IMR-90 (cell line): Measurements from ENCODE around the gene L1CAM. TPM values are rescaled to one million over a fixed set of nuclear protein-coding genes. Genes with fewer than 3 reads are reported as not detected.
A peak's percentile ranks its signal among the peaks of the same experiment; 100 is the strongest.

Experiments
- ATAC-seq: fragments of 200-7000 bp; cut with Tn5 transposase; 2 replicates; pipeline ENCODE4 v1.9.1; 2020; ENCODE audit warnings: low read depth, mild to moderate bottlenecking, moderate library complexity
- BruUV-seq: library from RNA; stranded (reverse); fragments of 400-500 nt; replicated peaks from 2 replicates; lab custom pipeline; 2021; lab: Mats Ljungman, UMichigan
- CTCF ChIA-PET: fragments of 300-600 bp; formaldehyde crosslinking; extraction: SDS; loops from one replicate; lab custom pipeline; 2021; ENCODE audit warnings: antibody characterized with exemption; lab: Yijun Ruan, JAX
- POLR2A ChIA-PET: fragments of 300-600 bp; sonication (Branson Sonifier 250); formaldehyde crosslinking; loops from one replicate; lab custom pipeline; 2022; ENCODE audit warnings: antibody characterized with exemption; ENCODE audit not compliant: unreplicated experiment; lab: Charles Lee
- DNase-seq: peaks from one replicate; pipeline ENCODE4 v3.0.0; 2013
- H2AFZ ChIP-seq: replicated peaks from 2 replicates; pipeline ENCODE3; 2013; ENCODE audit warnings: low read length, mild to moderate bottlenecking; ENCODE audit not compliant: poor library complexity
- H2AK5ac ChIP-seq: 2 replicates; pipeline ENCODE4 v1.6.1; 2013; ENCODE audit warnings: low read depth, low read length, inconsistent platforms
- H2AK9ac ChIP-seq: replicated peaks from 2 replicates; pipeline ENCODE3; 2013; ENCODE audit warnings: mild to moderate bottlenecking, low read depth, low read length, moderate library complexity; ENCODE audit not compliant: poor library complexity
- H2BK120ac ChIP-seq: 2 replicates; pipeline ENCODE4 v1.6.1; 2013; ENCODE audit warnings: low read depth, low read length, inconsistent platforms
- H2BK15ac ChIP-seq: 3 replicates; pipeline ENCODE4 v1.6.1; 2013; ENCODE audit warnings: low read depth, low read length, inconsistent platforms
- H2BK20ac ChIP-seq: 2 replicates; pipeline ENCODE4 v1.6.1; 2013; ENCODE audit warnings: low read depth, mild to moderate bottlenecking, inconsistent platforms, low read length, moderate library complexity
- H2BK5ac ChIP-seq: 2 replicates; pipeline ENCODE4 v1.6.1; 2013; ENCODE audit warnings: mild to moderate bottlenecking, low read depth, low read length, inconsistent platforms; ENCODE audit not compliant: poor library complexity, severe bottlenecking
- H3K14ac ChIP-seq: replicated peaks from 2 replicates; pipeline ENCODE4 v1.6.1; 2013; ENCODE audit warnings: low read depth, low read length, inconsistent platforms
- H3K18ac ChIP-seq: 2 replicates; pipeline ENCODE4 v1.6.1; 2013; ENCODE audit warnings: low read depth, low read length, control low read depth
- H3K23ac ChIP-seq: 2 replicates; pipeline ENCODE4 v1.6.1; 2013; ENCODE audit warnings: low read depth, low read length, inconsistent platforms
- H3K27ac ChIP-seq: 2 replicates; pipeline ENCODE4 v1.5.1; 2013; ENCODE audit warnings: mild to moderate bottlenecking, control low read depth, low read length; ENCODE audit not compliant: insufficient read depth
- H3K27me3 ChIP-seq: 2 replicates; pipeline ENCODE4 v1.6.1; 2013; ENCODE audit warnings: low read length; ENCODE audit not compliant: control insufficient read depth, insufficient read depth
- H3K36me3 ChIP-seq: 2 replicates; pipeline ENCODE4 v1.6.1; 2013; ENCODE audit warnings: low read length, mixed read lengths; ENCODE audit not compliant: control insufficient read depth, insufficient read depth
- H3K4ac ChIP-seq: 2 replicates; pipeline ENCODE4 v1.6.1; 2013; ENCODE audit warnings: low read depth, low read length, inconsistent platforms
- H3K4me1 ChIP-seq: 2 replicates; pipeline ENCODE4 v1.6.1; 2013; ENCODE audit warnings: low read length, mixed read lengths; ENCODE audit not compliant: control insufficient read depth, insufficient read depth
- H3K4me2 ChIP-seq: 2 replicates; pipeline ENCODE4 v1.6.1; 2013; ENCODE audit warnings: low read depth, mild to moderate bottlenecking, control low read depth, low read length, moderate library complexity
- H3K4me3 ChIP-seq: 2 replicates; pipeline ENCODE4 v1.5.1; 2013; ENCODE audit warnings: low read depth, mild to moderate bottlenecking, control low read depth, low read length, moderate library complexity; ENCODE audit not compliant: insufficient read depth
- H3K56ac ChIP-seq: 2 replicates; pipeline ENCODE4 v1.6.1; 2013; ENCODE audit warnings: low read length, inconsistent platforms; ENCODE audit not compliant: insufficient read depth; ENCODE audit errors: extremely low read depth
- H3K79me1 ChIP-seq, 2 experiments: 2 replicates each; pipeline ENCODE4 v1.6.1; 2013; ENCODE audit warnings: low read length in 2 of 2, inconsistent platforms in 1 of 2, low read depth in 1 of 2
- H3K9ac ChIP-seq: 2 replicates; pipeline ENCODE4 v1.6.1; 2013; ENCODE audit warnings: low read depth, low read length, control low read depth
- H3K9me1 ChIP-seq: 2 replicates; pipeline ENCODE4 v1.6.1; 2013; ENCODE audit warnings: low read length, inconsistent platforms; ENCODE audit not compliant: insufficient read depth
- H3K9me3 ChIP-seq: 2 replicates; pipeline ENCODE4 v1.6.1; 2013; ENCODE audit warnings: low read length; ENCODE audit not compliant: control insufficient read depth, insufficient read depth
- H4K20me1 ChIP-seq: 2 replicates; pipeline ENCODE4 v1.6.1; 2013; ENCODE audit warnings: low read length, inconsistent platforms; ENCODE audit not compliant: insufficient read depth
- H4K5ac ChIP-seq: 2 replicates; pipeline ENCODE4 v1.6.1; 2013; ENCODE audit warnings: mild to moderate bottlenecking, low read depth, low read length, control low read depth
- H4K8ac ChIP-seq, 2 experiments: 2 replicates each; pipeline ENCODE4 v1.6.1; 2013; ENCODE audit warnings: low read depth in 2 of 2, low read length in 2 of 2, control low read depth in 1 of 2, inconsistent platforms in 1 of 2
- H4K91ac ChIP-seq: 2 replicates; pipeline ENCODE4 v1.6.1; 2013; ENCODE audit warnings: low read depth, low read length, inconsistent platforms; ENCODE audit not compliant: insufficient read depth
- BHLHE40 ChIP-seq: fragments of 150-350 bp; IDR thresholded peaks from 2 replicates; pipeline ENCODE4 v1.6.1; 2016; ENCODE audit warnings: mild to moderate bottlenecking, low read depth, low read length
- CEBPB ChIP-seq: IDR thresholded peaks from 2 replicates; pipeline ENCODE4 v1.6.1; 2012; ENCODE audit warnings: low read depth, low read length, improper control_type of control experiment
- CHD1 ChIP-seq: IDR thresholded peaks from 2 replicates; pipeline ENCODE4 v1.6.1; 2012; ENCODE audit warnings: low read depth, low read length, improper control_type of control experiment
- MXI1 ChIP-seq: IDR thresholded peaks from 2 replicates; pipeline ENCODE4 v1.6.1; 2012; ENCODE audit warnings: low read depth, mild to moderate bottlenecking, low read length, moderate library complexity, borderline replicate concordance
- RAD21 ChIP-seq: IDR thresholded peaks from 2 replicates; pipeline ENCODE4 v1.6.1; 2012; ENCODE audit warnings: low read length, improper control_type of control experiment
- RFX5 ChIP-seq: IDR thresholded peaks from 2 replicates; pipeline ENCODE4 v1.8.0; 2012; ENCODE audit warnings: low read depth, mild to moderate bottlenecking, low read length, moderate library complexity
- WGBS, 2 experiments: methylation state at CpG; one replicate each; pipeline versions ENCODE4 v1.1.5 to v1.1.7; 2013; ENCODE audit warnings: missing lambda C conversion rate in 2 of 2; ENCODE audit not compliant: insufficient read length in 1 of 2; ENCODE audit errors: extremely low coverage in 2 of 2; 5-methylcytosine and 5-hydroxymethylcytosine counted together
- dilution Hi-C: fragments of 300-500 bp; cut with HindIII; formaldehyde crosslinking; loops from one replicate; pipeline ENCODE4 v1.14.3; 2018; ENCODE audit warnings: low sequenced_read_pairs; ENCODE audit not compliant: unreplicated experiment
- in situ Hi-C: fragments of 300-500 bp; cut with MboI; formaldehyde crosslinking; loops from 3 replicates; pipeline ENCODE4 v1.14.3; 2019; ENCODE audit warnings: low sequenced_read_pairs, inconsistent platforms, mixed read lengths
- intact Hi-C: fragments of 100-400 bp; cut with micrococcal nuclease; formaldehyde crosslinking; loops from 2 replicates; pipeline ENCODE4 v1.10.0; 2022
- polyA plus RNA-seq, 3 experiments: library from polyadenylated mRNA; depleted of rRNA; stranded (reverse); fragments of >200 nt; gene quantifications; 2 replicates each; pipeline ENCODE4 v1.2.3, GENCODE V29; 2012; ENCODE audit warnings: low replicate concordance in 1 of 3
- total RNA-seq: library from RNA; depleted of rRNA; stranded (reverse); fragments of >200 nt; gene quantifications from 2 replicates; pipeline ENCODE4 v1.2.3, GENCODE V29; 2012
- TF ChIP-seq, protein P1 (sequence below): conservative IDR thresholded peaks from 2 replicates; pipeline ENCODE4 v1.5.1; 2012; ENCODE audit warnings: mild to moderate bottlenecking, low read depth, low read length, improper control_type of control experiment

Gene L1CAM
- total and polyA plus RNA-seq, 2 of the 4 experiments (the other 2 are of a cell fraction): 0.36 to 1.9 TPM

GRCh38 chrX:153818571-153819383 lies 67.2 kb downstream of the L1CAM start:
- no peak for DNase-seq
- in situ Hi-C loops: no loop called here
- no peaks in the 10 kb centered on the region for H3K36me3 ChIP-seq
- no TSS peak for BruUV-seq
- H3K27me3 ChIP-seq: peaks cover 14% of the 10 kb centered on the region
- no peak overlapping the region for H2BK20ac ChIP-seq
- TF ChIP-seq CHD1 (no peak), CEBPB (no peak), BHLHE40 (no peak), MXI1 (no peak), RFX5 (no peak), RAD21 (no peak)
- TF ChIP-seq, protein P1, sequence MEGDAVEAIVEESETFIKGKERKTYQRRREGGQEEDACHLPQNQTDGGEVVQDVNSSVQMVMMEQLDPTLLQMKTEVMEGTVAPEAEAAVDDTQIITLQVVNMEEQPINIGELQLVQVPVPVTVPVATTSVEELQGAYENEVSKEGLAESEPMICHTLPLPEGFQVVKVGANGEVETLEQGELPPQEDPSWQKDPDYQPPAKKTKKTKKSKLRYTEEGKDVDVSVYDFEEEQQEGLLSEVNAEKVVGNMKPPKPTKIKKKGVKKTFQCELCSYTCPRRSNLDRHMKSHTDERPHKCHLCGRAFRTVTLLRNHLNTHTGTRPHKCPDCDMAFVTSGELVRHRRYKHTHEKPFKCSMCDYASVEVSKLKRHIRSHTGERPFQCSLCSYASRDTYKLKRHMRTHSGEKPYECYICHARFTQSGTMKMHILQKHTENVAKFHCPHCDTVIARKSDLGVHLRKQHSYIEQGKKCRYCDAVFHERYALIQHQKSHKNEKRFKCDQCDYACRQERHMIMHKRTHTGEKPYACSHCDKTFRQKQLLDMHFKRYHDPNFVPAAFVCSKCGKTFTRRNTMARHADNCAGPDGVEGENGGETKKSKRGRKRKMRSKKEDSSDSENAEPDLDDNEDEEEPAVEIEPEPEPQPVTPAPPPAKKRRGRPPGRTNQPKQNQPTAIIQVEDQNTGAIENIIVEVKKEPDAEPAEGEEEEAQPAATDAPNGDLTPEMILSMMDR: no peak
- H3K4me2 ChIP-seq: peak overlapping the region; percentile 77; the same call in 1 of the 2 replicates
- no peak overlapping the region for H2AK5ac ChIP-seq
- no peak overlapping the region for H3K18ac ChIP-seq
- 0 out of 2 replicates have a peak, but pooled peaks cover 2% of the 10 kb centered on the region for H3K9me3 ChIP-seq
- H4K20me1 ChIP-seq: no peaks in the 10 kb centered on the region
- no peak overlapping the region for H3K56ac ChIP-seq
- H3K4me3 ChIP-seq: peak overlapping the region; percentile 42
- no peak overlapping the region for H2AK9ac ChIP-seq
- H3K27ac ChIP-seq: no peak overlapping the region
- H3K23ac ChIP-seq: no peak overlapping the region
- dilution Hi-C loops: no loop called here
- CTCF ChIA-PET: no interaction called here
- H2BK5ac ChIP-seq: no peak overlapping the region
- no peak overlapping the region for H2BK15ac ChIP-seq
- POLR2A ChIA-PET: no interaction called here
- H4K8ac ChIP-seq: 0 out of 4 replicates have a peak overlapping the region, but pooled peaks have one; percentile 33 to 39
- no peaks in the 10 kb centered on the region for H3K79me1 ChIP-seq
- intact Hi-C loops: no loop called here
- H3K4ac ChIP-seq: no peak overlapping the region
- no peak overlapping the region for H4K91ac ChIP-seq
- ATAC-seq: peak; percentile 94
- no peak overlapping the region for H4K5ac ChIP-seq
- H3K9ac ChIP-seq: peak overlapping the region; percentile 51; the same call in 1 of the 2 replicates
- H3K9me1 ChIP-seq: no peaks in the 10 kb centered on the region
- WGBS, 2 experiments: 17% methylated on average over 32 of the region's 67 CpGs; no CpG with 5 or more reads in 1 of the 2 experiments
- no peak overlapping the region for H2BK120ac ChIP-seq
- H3K4me1 ChIP-seq: no peaks in the 10 kb centered on the region
- peak overlapping the region; percentile 66 for H2AFZ ChIP-seq
- H3K14ac ChIP-seq: no peak overlapping the region
